Stimulated activated CD4-positive, alpha-beta T cell treated with anti-CD3 and anti-CD28 coated beads, Interleukin-12 subunit alpha, Interleukin-12 subunit beta, amount 100 ng/mL, for 24 hours (primary cell): ENCODE results near the gene GBP3.
"Not testable (repeated sequence)": the region's sequence is repeated elsewhere in the genome, so short reads cannot be mapped to it uniquely, and the experiment has no call there.

Experiments
- DNase-seq, 2 experiments: peaks; one replicate each; pipeline ENCODE4 v3.0.0-alpha.2; 2020; ENCODE audit warnings: low read depth in 2 of 2

Gene GBP3

GRCh38 chr1:89041119-89041641, 18.5 kb upstream of the GBP3 start:
- no peak for DNase-seq

DNA sequence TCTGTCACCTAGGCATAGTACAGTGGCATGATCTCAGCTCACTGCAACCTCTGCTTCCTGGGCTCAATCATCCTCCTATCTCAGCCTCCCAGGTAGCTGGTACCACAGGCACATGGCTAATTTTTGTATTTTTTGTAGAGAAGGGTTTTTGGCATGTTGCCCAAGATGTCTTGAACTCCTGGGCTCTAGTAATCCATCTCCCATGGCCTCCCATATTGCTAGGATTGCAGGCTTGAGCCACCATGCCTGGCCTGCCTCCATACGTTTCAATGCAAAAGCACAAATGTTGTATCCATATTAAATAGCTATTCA, 17.6 kb upstream of the GBP3 start:
- no peak for DNase-seq

- DNase-seq: no peak
Observed at GRCh38 chr1:89037186-89037585, 14.5 kb upstream of the GBP3 start.

GRCh38 chr1:89035080-89035479, 12.4 kb upstream of the GBP3 start:
- no peak for DNase-seq

DNA sequence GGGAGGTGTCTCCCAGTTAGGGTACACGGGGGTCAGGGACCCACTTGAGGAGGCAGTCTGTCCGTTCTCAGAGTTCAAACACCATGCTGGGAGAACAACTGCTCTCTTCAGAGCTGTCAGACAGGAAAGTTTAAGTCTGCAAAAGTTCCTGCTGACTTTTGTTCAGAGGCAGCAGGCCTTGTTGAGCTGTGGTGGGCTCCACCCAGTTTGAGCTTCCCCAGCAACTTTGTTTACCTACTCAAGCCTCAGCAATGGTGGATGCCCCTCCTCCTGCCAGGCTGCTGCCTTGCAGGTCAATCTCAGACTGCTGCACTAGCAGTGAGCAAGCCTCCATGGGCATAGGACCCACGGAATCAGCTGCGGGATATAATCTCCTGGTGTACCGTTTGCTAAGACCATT, 11.3 kb upstream of the GBP3 start:
- not testable (repeated sequence) for DNase-seq

DNA sequence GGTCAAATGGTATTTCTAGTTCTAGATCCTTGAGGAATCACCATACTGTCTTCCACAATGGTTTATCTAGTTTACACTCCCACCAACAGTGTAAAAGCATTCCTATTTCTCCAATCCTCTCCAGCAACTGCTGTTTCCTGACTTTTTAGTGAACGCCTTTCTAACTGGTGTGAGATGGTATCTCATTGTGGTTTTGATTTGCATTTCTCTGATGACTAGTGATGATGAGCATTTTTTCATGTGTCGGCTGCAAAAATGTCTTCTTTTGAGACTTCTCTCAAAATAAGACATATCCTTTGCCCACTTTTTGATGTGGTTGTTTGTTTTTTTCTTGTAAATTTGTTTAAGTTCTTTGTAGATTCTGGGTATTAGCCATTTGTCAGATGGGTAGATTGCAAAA, 6.4 kb upstream of the GBP3 start:
- not testable (repeated sequence) for DNase-seq

- DNase-seq: no peak
Observed at GRCh38 chr1:89025928-89026327, 3.3 kb upstream of the GBP3 start.

- DNase-seq: no peak
Observed at GRCh38 chr1:89023026-89023425, 360 bp upstream of the GBP3 start.

DNA sequence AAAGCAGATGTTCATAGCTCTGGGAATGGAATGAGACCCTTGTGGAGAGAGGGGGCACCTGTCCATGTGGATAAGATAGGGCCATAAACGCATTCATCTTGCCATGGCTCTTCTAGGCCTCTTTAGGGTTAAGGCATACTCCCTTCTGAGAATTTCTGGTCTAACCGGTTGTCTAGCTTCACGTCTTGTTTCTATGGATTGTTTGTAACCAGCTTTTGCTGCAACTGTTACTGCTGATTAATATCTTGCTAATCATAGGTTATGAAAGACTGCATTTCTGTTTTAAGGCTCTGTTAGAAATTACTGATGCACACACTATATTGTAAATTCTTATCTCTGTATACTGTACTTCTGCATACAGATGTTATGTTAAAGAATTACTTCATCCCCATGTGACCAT, 4.3 kb downstream of the GBP3 start:
- DNase-seq: not testable (repeated sequence)

GRCh38 chr1:89008511-89008910, 14.2 kb downstream of the GBP3 start:
- no peak for DNase-seq

- no peak for DNase-seq
Observed at GRCh38 chr1:89005286-89006151, 17.1 kb downstream of the GBP3 start.

DNA sequence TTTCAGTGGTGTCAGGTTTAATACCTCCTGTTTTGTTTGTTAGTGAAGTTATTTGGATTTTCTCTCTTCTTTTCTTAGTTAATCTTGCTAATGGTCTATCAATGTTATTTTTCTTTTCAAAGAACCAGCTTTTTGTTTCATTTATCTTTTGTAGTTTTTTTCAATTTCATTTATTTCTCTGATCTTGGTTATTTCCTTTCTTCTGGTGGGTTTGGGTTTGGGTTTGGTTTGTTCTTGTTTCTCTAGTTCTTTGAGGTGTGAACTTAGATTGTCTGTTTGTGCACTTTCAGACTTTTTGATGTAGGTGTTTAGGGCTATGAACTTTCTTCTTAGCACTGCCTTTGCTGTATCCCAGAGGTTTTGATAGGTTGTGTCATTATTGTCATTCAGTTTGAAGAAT, 20.5 kb downstream of the GBP3 start:
- not testable (repeated sequence) for DNase-seq

DNA sequence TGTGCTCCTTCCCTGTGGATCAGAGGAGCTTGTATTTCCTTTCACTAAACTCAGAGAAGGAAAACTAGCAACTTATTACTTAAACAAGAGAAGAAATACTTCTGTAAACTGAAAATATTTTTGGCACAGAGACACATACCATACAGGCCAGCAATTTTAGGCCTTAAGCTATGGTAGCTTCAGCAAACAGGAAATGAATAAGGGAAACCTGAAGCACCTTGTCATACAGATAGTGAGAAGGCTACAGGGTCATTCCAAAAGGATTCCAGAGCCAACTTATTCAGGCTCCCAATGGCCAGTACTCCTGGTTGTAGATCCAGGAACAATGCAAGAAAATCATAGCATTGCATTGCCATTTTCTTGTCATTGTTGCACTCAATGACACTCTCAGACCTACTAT, 21.2 kb downstream of the GBP3 start:
- DNase-seq: no peak

- DNase-seq: no peak
Observed at GRCh38 chr1:88998716-88999115, 23.9 kb downstream of the GBP3 start.

DNA sequence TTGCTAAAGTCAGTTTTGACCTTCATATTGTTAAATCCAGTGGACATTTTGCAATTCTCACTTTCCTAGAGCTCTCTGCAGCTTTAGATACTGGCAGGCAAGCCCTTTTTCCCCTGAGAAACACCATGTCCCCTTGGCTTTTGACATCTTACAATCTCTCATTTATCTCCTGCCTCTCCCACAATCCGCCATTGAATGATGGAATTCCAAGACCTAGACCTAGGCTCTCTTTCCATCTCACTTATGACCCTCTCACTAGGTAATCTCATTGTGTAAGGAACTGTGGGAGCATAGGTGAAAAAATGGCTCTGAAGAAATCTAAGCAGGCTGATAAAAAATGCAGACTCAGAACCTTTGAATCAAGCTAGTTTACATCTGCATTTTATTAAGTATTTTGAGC, 32.2 kb downstream of the GBP3 start:
- no peak for DNase-seq

DNA sequence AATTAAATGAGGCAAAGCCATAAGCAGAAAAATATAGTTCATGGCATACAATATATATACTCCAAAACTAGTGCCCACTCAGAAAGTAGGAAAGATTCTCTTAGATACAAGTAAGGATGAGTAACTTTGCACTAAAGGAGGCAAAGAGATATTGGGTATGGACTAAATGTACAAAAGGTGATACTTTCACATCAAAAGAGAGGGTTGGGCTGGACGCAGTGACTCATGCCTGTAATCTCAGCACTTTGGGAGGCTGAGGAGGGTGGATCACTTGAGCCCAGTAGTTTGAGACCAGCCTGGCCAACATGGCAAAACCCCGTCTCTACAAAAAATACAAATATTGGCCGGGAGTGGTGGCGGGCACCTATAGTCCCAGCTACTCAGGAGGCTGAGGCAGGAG, 37.0 kb downstream of the GBP3 start:
- no peak for DNase-seq

DNA sequence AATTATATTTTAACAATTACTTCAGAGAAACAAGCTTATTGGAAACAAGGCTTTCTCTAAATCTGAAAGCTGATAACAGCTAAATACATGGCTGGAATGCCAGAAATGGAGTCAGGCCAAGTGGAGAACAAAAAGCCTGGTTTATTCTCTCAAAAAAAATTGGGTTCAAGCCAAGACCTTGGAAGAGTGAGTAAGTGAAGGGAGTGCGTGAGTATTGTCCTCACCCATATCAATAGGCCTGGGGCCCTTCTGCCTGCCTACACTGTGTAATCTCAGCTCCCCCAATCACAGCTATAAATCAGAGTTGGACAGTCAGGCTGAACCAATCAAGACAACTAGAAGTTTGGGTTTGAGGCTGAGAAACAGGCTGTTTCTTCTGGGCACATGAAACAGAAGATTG, 37.6 kb downstream of the GBP3 start:
- DNase-seq: no peak

- no peak for DNase-seq
Observed at GRCh38 chr1:88984569-88984968, 38.1 kb downstream of the GBP3 start.

- no peak for DNase-seq
Observed at GRCh38 chr1:88983791-88984559, 38.7 kb downstream of the GBP3 start.

GRCh38 chr1:88982055-88982454, 40.6 kb downstream of the GBP3 start:
- no peak for DNase-seq

GRCh38 chr1:88981506-88981905, 41.2 kb downstream of the GBP3 start:
- DNase-seq: not testable (repeated sequence)

DNA sequence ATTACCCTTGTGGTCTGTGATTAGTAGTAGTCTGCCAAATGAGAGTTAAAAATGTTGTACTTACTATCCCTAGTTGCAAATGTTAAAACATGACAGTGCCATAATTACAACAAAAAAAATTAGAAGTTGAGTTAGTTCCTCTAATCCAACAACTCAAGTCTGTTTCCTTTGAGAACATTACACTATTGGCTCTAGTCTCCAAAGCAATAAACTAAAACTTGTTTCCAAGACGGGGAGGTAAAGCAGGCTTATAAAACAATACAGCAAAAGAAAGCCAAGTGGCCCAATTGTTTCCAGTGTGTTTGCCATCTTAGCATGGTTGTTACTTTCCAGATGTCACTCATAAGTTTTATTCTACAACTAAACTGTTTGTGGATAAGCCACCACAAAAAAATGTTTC, 41.8 kb downstream of the GBP3 start:
- DNase-seq: no peak

GRCh38 chr1:88979749-88980116, 42.9 kb downstream of the GBP3 start:
- no peak for DNase-seq
